GM23248 (cell line): Measurements from ENCODE around the gene PDE10A. TPM values are rescaled to one million over a fixed set of nuclear protein-coding genes. Genes with fewer than 3 reads are reported as not detected.
A peak's percentile ranks its signal among the peaks of the same experiment; 100 is the strongest.

Source experiments
- DNase-seq: peaks from one replicate; pipeline ENCODE4 v3.0.0-alpha.2; 2015
- H2AFZ ChIP-seq: fragments of 200-600 bp; sonication (generic); 2 replicates; pipeline ENCODE4 v1.6.1; 2016; ENCODE audit warnings: antibody characterized with exemption
- H3F3A ChIP-seq: fragments of 200-600 bp; sonication (generic); 2 replicates; pipeline ENCODE4 v1.6.1; 2016; ENCODE audit warnings: mild to moderate bottlenecking, antibody characterized with exemption, mixed run types; ENCODE audit not compliant: insufficient read depth
- H3K27ac ChIP-seq: fragments of 200-600 bp; sonication (generic); 2 replicates; pipeline ENCODE4 v1.5.1; 2016; ENCODE audit warnings: mild to moderate bottlenecking
- H3K27me3 ChIP-seq: fragments of 200-600 bp; sonication (generic); replicated peaks from 2 replicates; pipeline ENCODE4 v1.6.1; 2016; ENCODE audit warnings: mild to moderate bottlenecking; ENCODE audit not compliant: insufficient read depth
- H3K36me3 ChIP-seq: fragments of 200-600 bp; sonication (generic); 2 replicates; pipeline ENCODE4 v1.6.1; 2016; ENCODE audit warnings: low read depth, mild to moderate bottlenecking
- H3K4me1 ChIP-seq: fragments of 200-600 bp; sonication (generic); 2 replicates; pipeline ENCODE4 v1.6.1; 2016; ENCODE audit warnings: mild to moderate bottlenecking; ENCODE audit not compliant: insufficient read depth
- H3K4me2 ChIP-seq: fragments of 200-600 bp; sonication (generic); one replicate; pipeline ENCODE4 v1.6.1; 2016; ENCODE audit warnings: mild to moderate bottlenecking; ENCODE audit not compliant: unreplicated experiment
- H3K4me3 ChIP-seq: fragments of 200-600 bp; sonication (generic); 2 replicates; pipeline ENCODE4 v1.5.1; 2016; ENCODE audit warnings: mild to moderate bottlenecking
- H3K79me2 ChIP-seq: fragments of 200-600 bp; sonication (generic); 2 replicates; pipeline ENCODE4 v1.6.1; 2016; ENCODE audit warnings: mild to moderate bottlenecking; ENCODE audit not compliant: insufficient read depth
- H3K9ac ChIP-seq: fragments of 200-600 bp; sonication (generic); 2 replicates; pipeline ENCODE4 v1.6.1; 2016; ENCODE audit warnings: mild to moderate bottlenecking
- H3K9me2 ChIP-seq: fragments of 200-600 bp; sonication (generic); 2 replicates; pipeline ENCODE4 v1.6.1; 2016; ENCODE audit warnings: mixed run types, mild to moderate bottlenecking, moderate library complexity; ENCODE audit not compliant: insufficient read depth
- H3K9me3 ChIP-seq: fragments of 200-600 bp; sonication (generic); one replicate; pipeline ENCODE4 v1.6.1; 2017; ENCODE audit warnings: low read depth
- H4K20me1 ChIP-seq: fragments of 200-600 bp; sonication (generic); 2 replicates; pipeline ENCODE4 v1.6.0; 2016; ENCODE audit not compliant: insufficient read depth
- EZH2 ChIP-seq: fragments of 200-600 bp; sonication (generic); IDR thresholded peaks from 2 replicates; pipeline ENCODE4 v1.6.1; 2018; ENCODE audit warnings: antibody characterized with exemption, mild to moderate bottlenecking; ENCODE audit not compliant: insufficient read depth, poor library complexity, severe bottlenecking
- EZH2phosphoT487 ChIP-seq: fragments of 200-600 bp; sonication (generic); IDR thresholded peaks from 2 replicates; pipeline ENCODE4 v1.6.1; 2018; ENCODE audit warnings: antibody characterized with exemption, moderate library complexity, mild to moderate bottlenecking, low read depth; ENCODE audit not compliant: insufficient read depth
- WGBS, 2 experiments: methylation state at CpG; one replicate each; pipeline ENCODE4 v1.1.6; 2015 to 2017; ENCODE audit warnings: low lambda C conversion rate in 2 of 2, low coverage in 1 of 2; ENCODE audit errors: missing lambda C conversion rate in 2 of 2; 5-methylcytosine and 5-hydroxymethylcytosine counted together
- in situ Hi-C: fragments of 300-500 bp; cut with MboI; formaldehyde crosslinking; loops from 2 replicates; pipeline ENCODE4 v1.15.0; 2020
- polyA plus RNA-seq: library from polyadenylated mRNA; unstranded; fragments of >200 nt; fragmentation: Nextera tagmentation; extraction: Ambion mirVana; gene quantifications from 2 replicates; pipeline ENCODE4 v1.2.1, GENCODE V29; 2016
- total RNA-seq: library from RNA; depleted of rRNA; stranded (reverse); fragments of >200 nt; shearing (Covaris generic); gene quantifications from 2 replicates; pipeline ENCODE4 v1.2.3, GENCODE V29; 2014; rRNA removed

PDE10A gene
- total RNA-seq (under 0.01 and 0.11 TPM in 2 replicates), polyA plus RNA-seq (0.20 and 0.21 TPM in 2 replicates)

DNA sequence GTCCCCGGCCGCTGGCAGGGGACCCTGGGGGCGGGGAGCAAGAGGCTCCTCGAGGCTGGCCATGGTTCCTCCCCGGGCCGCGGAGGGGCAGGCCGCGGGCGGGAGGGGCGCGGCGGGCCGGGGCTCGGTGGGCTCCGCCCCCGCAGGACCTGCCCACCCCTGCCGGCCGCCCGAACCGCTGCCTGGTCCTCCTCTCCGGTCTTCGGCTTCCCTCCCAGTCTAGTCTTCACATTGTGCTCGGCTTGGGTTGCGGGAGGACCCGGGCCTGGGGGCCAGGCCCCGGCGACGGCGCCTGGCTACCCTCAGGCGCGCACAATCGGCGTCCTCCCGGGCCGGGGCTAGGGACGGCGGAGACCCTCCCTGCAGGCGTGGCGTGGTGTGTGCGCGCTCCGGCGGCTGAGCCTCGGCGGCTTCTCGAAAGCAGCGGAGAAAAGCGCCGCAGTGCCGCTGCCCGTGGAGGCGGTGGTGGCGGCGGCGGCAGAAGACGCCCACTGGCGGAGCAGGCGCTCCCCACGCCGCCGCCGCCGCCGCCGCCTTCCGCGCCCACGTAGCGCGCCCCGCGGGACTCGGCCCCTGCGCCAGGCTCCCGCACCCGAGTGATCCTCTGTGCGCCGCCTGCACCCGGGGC, at the start of gene PDE10A:
Gene PDE10A (minus strand): TSS at position 493 of the 628 bp plus-strand sequence. CDS start 430 bp downstream, at position 63.
- Histone ChIP-seq H3K4me2 (peak within 1 kb of the TSS; percentile 53), H3K9ac (no peak within 1 kb of the TSS), H4K20me1 (no peaks in the 10 kb centered on the region), H3K27ac (no peak within 1 kb of the TSS), H3K4me1 (no peaks in the 10 kb centered on the region), H3K27me3 (peaks cover 82% of the 10 kb centered on the region), H3K9me3 (no peaks in the 10 kb centered on the region), H2AFZ (0 out of 2 replicates have a peak within 1 kb of the TSS, but pooled peaks have one; percentile 29), H3F3A (no peaks in the 10 kb centered on the region), H3K4me3 (peak within 1 kb of the TSS; percentile 48), H3K36me3 (no peaks in the 10 kb centered on the region), H3K9me2 (no peaks in the 10 kb centered on the region), H3K79me2 (no peaks in the 10 kb centered on the region)
- peak; percentile 25 for DNase-seq
- 3% methylated on average over 49 to 61 of the region's 80 CpGs for WGBS, 2 experiments
- in situ Hi-C loops = no loop called here
- TF ChIP-seq EZH2phosphoT487 (peak; percentile 12; the same call in 1 of the 2 replicates), EZH2 (no peak)

DNA sequence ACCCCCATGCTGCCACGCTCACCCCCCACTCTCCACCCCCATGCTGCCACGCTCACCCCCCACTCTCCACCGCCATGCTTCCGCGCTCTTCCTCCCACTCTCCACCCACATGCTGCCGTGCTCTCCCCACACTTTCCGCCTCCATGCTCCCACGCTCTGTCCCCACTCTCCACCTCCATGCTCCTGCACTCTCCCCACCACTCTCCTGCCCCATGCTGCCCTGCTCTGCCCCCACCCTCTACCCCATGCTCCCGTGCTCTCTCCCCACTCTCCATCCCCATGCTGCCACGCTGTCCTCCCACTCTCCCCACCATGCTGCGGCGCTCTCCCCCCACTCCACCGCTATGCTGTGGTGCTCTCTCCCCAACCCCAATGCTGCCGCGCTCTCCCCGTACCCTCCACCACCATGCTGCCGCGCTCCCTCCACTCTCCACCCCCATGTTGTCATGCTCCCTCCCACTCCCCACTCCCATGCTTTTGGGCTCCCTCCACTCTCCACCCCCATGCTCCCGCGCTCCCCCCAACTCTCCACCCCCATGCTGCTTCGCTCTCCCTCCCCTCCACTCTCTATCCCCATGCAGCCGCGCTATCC, 46.0 kb upstream of the PDE10A start:
- in situ Hi-C loops = no loop called here

DNA sequence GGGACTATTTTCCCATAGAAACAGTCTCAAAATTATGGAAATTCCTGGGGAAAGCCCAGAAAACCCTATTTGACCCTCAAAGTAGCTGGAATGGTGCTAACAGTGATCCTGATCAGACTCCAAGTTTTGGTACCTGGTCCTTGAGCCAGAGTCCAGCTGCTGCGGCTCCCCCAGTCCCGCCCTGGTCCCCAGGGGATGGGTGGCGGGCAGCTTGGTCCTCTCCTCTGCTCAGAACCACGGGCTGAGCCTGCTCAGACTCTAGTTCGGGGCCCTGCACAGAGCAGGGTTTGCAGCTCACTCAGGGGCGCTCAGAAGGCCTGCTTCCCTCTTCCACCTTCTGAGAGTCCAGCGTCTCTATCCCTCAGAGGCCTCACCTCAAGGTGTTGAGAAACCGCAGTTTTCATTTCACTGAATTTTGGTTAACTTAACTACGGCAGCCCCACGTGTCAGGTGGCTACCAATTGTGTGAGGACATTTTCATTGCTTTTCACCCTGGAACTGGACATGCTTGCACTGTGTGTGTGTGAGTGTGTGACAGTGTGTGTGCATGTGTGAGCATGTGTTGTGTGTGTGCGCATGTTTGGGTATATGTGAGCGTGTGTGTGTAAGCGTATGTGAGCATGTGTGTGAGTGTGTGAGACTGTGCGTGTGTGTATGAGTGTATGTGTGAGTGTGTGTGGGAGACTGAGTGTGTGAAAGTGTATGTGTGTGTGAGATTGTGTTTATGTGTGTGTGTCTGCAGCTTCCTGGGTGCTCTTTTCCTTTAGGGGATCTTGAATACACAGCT, 44.2 kb upstream of the PDE10A start:
- no peaks in the 10 kb centered on the region for H4K20me1 ChIP-seq
- H3K9me3 ChIP-seq = no peaks in the 10 kb centered on the region
- no peak overlapping the region for H3K9ac ChIP-seq
- H3K27ac ChIP-seq = no peak overlapping the region
- TF ChIP-seq EZH2 (no peak), EZH2phosphoT487 (no peak)
- no peaks in the 10 kb centered on the region for H3F3A ChIP-seq
- H3K9me2 ChIP-seq = no peaks in the 10 kb centered on the region
- in situ Hi-C loops = no loop called here
- 43 to 45% methylated on average over 14 of the region's 14 CpGs for WGBS, 2 experiments
- no peaks in the 10 kb centered on the region for H3K4me1 ChIP-seq
- no peak overlapping the region for H3K4me2 ChIP-seq
- H3K4me3 ChIP-seq = no peak overlapping the region
- DNase-seq = no peak
- no peaks in the 10 kb centered on the region for H3K27me3 ChIP-seq
- no peak overlapping the region for H2AFZ ChIP-seq
- no peaks in the 10 kb centered on the region for H3K36me3 ChIP-seq
- H3K79me2 ChIP-seq = no peaks in the 10 kb centered on the region

More for the DNA sequence above, 46.0 kb upstream of the PDE10A start:
- no peak overlapping the region for H3K9ac ChIP-seq
- H3K4me1 ChIP-seq = no peaks in the 10 kb centered on the region
- 78 to 92% methylated on average over 4 to 23 of the region's 23 CpGs for WGBS, 2 experiments
- TF ChIP-seq EZH2 (no peak), EZH2phosphoT487 (no peak)
- H3F3A ChIP-seq = no peaks in the 10 kb centered on the region
- H3K4me2 ChIP-seq = no peak overlapping the region
- no peaks in the 10 kb centered on the region for H3K36me3 ChIP-seq
- H3K9me3 ChIP-seq = no peaks in the 10 kb centered on the region
- no peaks in the 10 kb centered on the region for H3K9me2 ChIP-seq
- H4K20me1 ChIP-seq = no peaks in the 10 kb centered on the region
- no peaks in the 10 kb centered on the region for H3K79me2 ChIP-seq
- H2AFZ ChIP-seq = no peak overlapping the region
- H3K27me3 ChIP-seq = no peaks in the 10 kb centered on the region
- no peak for DNase-seq
- no peak overlapping the region for H3K4me3 ChIP-seq
- no peak overlapping the region for H3K27ac ChIP-seq

DNA sequence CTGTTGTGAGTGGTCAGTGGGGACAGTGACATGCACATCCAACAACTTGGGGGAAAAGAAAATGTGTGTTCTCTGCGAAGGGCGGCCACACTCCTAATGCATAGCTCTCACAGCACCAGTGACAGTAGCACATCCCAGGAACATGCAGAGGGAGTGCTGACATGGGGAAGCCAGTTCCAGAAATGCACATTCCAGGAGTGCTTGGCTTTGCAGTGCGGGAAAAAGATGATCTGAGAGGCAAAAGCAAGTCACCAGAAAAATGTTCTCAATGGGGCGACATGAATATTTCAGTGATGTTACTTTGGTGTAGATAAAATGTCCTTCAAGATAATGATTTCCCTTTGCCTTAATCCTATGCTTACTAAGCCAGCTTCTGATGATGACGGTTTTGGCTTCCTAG, 42.9 kb upstream of the PDE10A start:
- Histone ChIP-seq H2AFZ (no peak overlapping the region), H3K4me3 (no peak overlapping the region), H3K4me1 (no peaks in the 10 kb centered on the region), H3K36me3 (no peaks in the 10 kb centered on the region), H3K4me2 (no peak overlapping the region), H3K27ac (no peak overlapping the region), H4K20me1 (no peaks in the 10 kb centered on the region), H3F3A (no peaks in the 10 kb centered on the region), H3K9me2 (no peaks in the 10 kb centered on the region), H3K27me3 (no peaks in the 10 kb centered on the region), H3K9ac (no peak overlapping the region), H3K79me2 (no peaks in the 10 kb centered on the region), H3K9me3 (no peaks in the 10 kb centered on the region)
- in situ Hi-C loops = no loop called here
- WGBS, 2 experiments = 22% methylated on average over 5 of the region's 5 CpGs
- DNase-seq = no peak
- TF ChIP-seq EZH2phosphoT487 = no peak
- no peak for TF ChIP-seq EZH2
